Activated naive CD8-positive, alpha-beta T cell treated with anti-CD3 and anti-CD28 coated beads, Interleukin-2, amount 10 ng/mL, durations not matched to agents 7 days and 5 days (primary cell): Measurements from ENCODE around the gene SIDT2. TPM values are rescaled to one million over a fixed set of nuclear protein-coding genes. Genes with fewer than 3 reads are reported as not detected.

ENCODE experiments used
- ATAC-seq: fragments of 150-1000 bp; cut with Tn5 transposase; one replicate; pipeline ENCODE4 v1.10.0; 2021; ENCODE audit warnings: low read depth, moderate library complexity
- POLR2A ChIA-PET: fragments of 350-600 bp; sonication (Branson Sonifier 250); formaldehyde crosslinking; loops from one replicate; lab custom pipeline; 2021; ENCODE audit warnings: antibody characterized with exemption; lab: Charles Lee
- DNase-seq: peaks from one replicate; pipeline ENCODE4 v3.0.0; 2021
- H3K27ac Mint-ChIP-seq: one replicate; pipeline ENCODE4 v1.8.0; 2022; ENCODE audit warnings: mild to moderate bottlenecking, mixed read lengths
- H3K27me3 Mint-ChIP-seq: one replicate; pipeline ENCODE4 v1.8.0; 2022; ENCODE audit warnings: mild to moderate bottlenecking, moderate library complexity, mixed read lengths
- H3K36me3 Mint-ChIP-seq: one replicate; pipeline ENCODE4 v1.8.0; 2021; ENCODE audit warnings: mild to moderate bottlenecking, mixed read lengths
- H3K4me1 Mint-ChIP-seq: one replicate; pipeline ENCODE4 v1.8.0; 2021; ENCODE audit warnings: mixed read lengths
- H3K4me3 Mint-ChIP-seq: one replicate; pipeline ENCODE4 v1.8.0; 2022; ENCODE audit warnings: mild to moderate bottlenecking, moderate library complexity, mixed read lengths
- H3K9me3 Mint-ChIP-seq: one replicate; pipeline ENCODE4 v1.8.0; 2021; ENCODE audit warnings: mixed read lengths
- total RNA-seq, 2 experiments: library from RNA; stranded (reverse); gene quantifications; one replicate each; pipeline ENCODE4 v1.2.3, GENCODE V29; 2021

Gene SIDT2
- total RNA-seq, 2 experiments from 2014 or later: 34.9 to 35.0 TPM

DNA sequence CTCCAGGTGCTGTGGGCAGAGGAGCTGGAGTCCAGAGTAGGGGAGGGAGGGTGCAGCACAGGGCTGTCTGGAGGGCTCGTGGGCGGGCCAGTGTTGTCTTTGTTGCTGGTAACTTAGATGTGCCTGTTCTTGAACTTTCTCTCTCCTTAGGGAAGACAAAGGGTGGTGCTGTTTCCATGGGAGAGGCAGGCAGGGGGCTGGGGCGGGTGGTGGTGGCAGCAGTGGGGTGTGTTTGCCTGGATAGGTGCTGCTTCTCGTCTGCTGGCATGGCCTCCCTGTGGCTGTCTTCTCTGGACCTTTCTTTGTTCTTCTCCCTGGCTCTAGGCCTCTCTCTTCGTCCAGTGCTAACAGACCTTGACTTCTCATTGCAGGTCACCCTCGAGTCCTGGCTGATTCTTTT is 8.5 kb downstream of the SIDT2 start:
- Mint-ChIP-seq H3K36me3 (peaks cover 2% of the 10 kb centered on the region), H3K4me3 (no peak overlapping the region)

GRCh38 chr11:117187428-117187798 is 8.9 kb downstream of the SIDT2 start:
- DNase-seq (peak; percentile 3), ATAC-seq (no peak)
- no peaks in the 10 kb centered on the region for H3K4me1 Mint-ChIP-seq
- no peak overlapping the region for H3K27ac Mint-ChIP-seq
- POLR2A ChIA-PET: no interaction called here
- H3K36me3 Mint-ChIP-seq: peaks cover 2% of the 10 kb centered on the region
- no peak overlapping the region for H3K4me3 Mint-ChIP-seq
- no peaks in the 10 kb centered on the region for H3K27me3 Mint-ChIP-seq
- H3K9me3 Mint-ChIP-seq: no peaks in the 10 kb centered on the region

More for the DNA sequence above, 8.5 kb downstream of the SIDT2 start:
- Mint-ChIP-seq H3K4me1 (no peaks in the 10 kb centered on the region), H3K27me3 (no peaks in the 10 kb centered on the region), H3K27ac (no peak overlapping the region), H3K9me3 (no peaks in the 10 kb centered on the region)
- DNase-seq (peak; percentile 5), ATAC-seq (no peak)
- POLR2A ChIA-PET: no interaction called here

DNA sequence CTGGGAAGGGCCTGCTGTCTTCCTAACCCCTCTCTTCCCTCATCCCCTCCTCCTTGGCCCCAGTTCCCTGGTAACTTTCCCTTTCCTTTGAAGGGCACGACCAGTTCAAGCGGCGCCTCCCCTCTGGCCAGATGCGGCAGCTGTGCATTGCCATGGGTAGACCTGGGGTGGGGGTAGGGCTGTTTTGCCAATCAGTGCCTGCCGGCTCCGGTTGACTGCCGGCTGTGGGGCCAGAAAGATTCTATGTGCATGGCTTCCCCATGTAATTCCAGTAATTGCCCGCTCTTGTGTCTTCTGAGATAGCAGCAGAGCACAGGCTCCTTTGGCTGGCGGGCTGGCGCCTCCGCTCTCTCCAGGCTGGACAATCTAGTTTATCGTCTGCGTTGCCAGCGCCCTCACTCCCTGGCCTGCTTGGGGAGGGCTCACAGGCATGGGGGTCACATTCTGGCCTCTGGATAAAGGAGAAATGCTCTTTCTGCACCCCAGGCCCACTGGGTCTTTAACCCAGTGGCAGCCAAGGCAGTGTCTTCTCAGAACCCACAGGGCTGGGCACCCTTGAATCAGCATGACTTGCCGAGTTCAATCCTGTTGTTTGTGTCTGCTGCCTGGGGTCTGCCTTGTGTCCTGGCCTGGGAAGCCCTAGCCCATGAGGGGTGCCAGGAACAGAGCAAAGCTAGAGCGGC is 9.4 kb downstream of the SIDT2 start:
- no peaks in the 10 kb centered on the region for H3K27me3 Mint-ChIP-seq
- H3K4me3 Mint-ChIP-seq: no peak overlapping the region
- H3K4me1 Mint-ChIP-seq: peaks cover 1% of the 10 kb centered on the region
- ATAC-seq (no peak), DNase-seq (peak; percentile 14)
- peaks cover 2% of the 10 kb centered on the region for H3K36me3 Mint-ChIP-seq
- H3K9me3 Mint-ChIP-seq: no peaks in the 10 kb centered on the region
- no peak overlapping the region for H3K27ac Mint-ChIP-seq
- POLR2A ChIA-PET: interaction anchor here (1.5 kb wide), 1 partner anchor 9 kb away, joined by 6 read pairs; the partner anchor contains the start of gene SIDT2

- no peak overlapping the region for H3K4me3 Mint-ChIP-seq
- H3K9me3 Mint-ChIP-seq: no peaks in the 10 kb centered on the region
- no peak for ATAC-seq
- H3K27me3 Mint-ChIP-seq: no peaks in the 10 kb centered on the region
- POLR2A ChIA-PET: interaction anchor here (0.6 to 1.5 kb wide), 2 partner anchors 9 to 45 kb away, joined by 3 to 6 read pairs; partner anchors contain the start of gene SIDT2
- peaks cover 3% of the 10 kb centered on the region for H3K4me1 Mint-ChIP-seq
- DNase-seq: peak; percentile 16
- H3K36me3 Mint-ChIP-seq: peaks cover 2% of the 10 kb centered on the region
- no peak overlapping the region for H3K27ac Mint-ChIP-seq
Measured at GRCh38 chr11:117188620-117189081, 10.1 kb downstream of the SIDT2 start.

DNA sequence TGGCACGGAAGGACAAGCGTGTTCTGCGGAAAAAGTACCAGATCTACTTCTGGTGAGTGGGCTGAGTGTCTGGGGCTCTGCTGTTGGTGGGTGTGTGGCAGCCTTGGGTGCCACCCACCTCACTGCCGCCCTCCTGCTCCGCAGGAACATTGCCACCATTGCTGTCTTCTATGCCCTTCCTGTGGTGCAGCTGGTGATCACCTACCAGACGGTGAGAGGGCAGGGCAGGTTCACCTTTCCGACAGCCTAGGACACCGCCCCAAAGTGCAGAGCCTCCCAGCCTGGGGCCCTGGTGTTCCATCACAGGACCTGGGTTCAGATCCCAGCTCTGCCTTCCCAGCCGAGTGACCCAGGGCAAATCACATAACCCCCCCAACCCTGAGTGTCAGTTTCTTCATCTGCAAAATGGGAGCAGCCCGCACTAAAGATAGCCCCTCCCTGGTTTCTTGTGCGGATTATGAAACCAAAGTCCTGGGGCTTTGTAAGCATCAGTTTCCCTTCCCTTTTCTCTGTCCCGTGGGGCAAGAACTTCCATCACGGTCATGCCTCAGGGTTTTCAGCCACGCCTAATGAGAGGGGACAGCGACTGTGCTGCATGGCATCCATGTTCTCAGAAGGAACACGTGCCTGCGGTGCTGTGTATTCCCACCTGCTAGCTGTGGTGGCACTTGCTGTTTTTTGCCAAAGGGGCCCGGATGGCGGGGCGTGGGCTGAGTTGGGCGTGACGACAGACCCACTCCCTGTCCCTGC is 10.8 kb downstream of the SIDT2 start:
- no peaks in the 10 kb centered on the region for H3K27me3 Mint-ChIP-seq
- peak; percentile 21 for DNase-seq
- ATAC-seq: no peak
- H3K36me3 Mint-ChIP-seq: peaks cover 2% of the 10 kb centered on the region
- H3K4me1 Mint-ChIP-seq: peaks cover 3% of the 10 kb centered on the region
- POLR2A ChIA-PET: interaction anchor here (0.6 to 1.5 kb wide), 2 partner anchors 10 to 46 kb away, joined by 3 to 6 read pairs; partner anchors contain the start of gene SIDT2
- no peak overlapping the region for H3K4me3 Mint-ChIP-seq
- no peaks in the 10 kb centered on the region for H3K9me3 Mint-ChIP-seq
- no peak overlapping the region for H3K27ac Mint-ChIP-seq

DNA sequence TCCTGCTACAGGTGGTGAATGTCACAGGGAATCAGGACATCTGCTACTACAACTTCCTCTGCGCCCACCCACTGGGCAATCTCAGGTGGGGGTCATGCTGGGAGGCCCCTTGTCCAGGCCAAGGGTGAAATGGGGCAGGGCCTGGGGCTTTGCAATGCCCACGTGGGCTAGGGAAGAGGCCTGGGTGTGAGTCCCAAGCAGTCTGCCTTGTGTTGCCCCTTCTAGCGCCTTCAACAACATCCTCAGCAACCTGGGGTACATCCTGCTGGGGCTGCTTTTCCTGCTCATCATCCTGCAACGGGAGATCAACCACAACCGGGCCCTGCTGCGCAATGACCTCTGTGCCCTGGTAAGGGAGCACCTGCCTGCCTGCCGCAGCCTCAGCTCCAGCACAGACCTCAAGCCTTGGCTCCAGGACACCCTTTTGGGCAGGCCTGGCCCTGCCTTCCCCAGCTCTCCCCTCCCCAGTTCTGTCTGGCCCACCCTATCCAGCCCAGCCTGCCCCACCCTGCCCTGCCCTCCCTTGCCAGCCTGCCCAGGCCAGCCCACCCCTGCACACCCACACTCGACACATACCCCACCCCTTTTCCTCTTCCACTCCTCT is 11.5 kb downstream of the SIDT2 start:
- POLR2A ChIA-PET: interaction anchor here (1.5 kb wide), 1 partner anchor 11 kb away, joined by 6 read pairs; the partner anchor contains the start of gene SIDT2
- peaks cover 2% of the 10 kb centered on the region for H3K36me3 Mint-ChIP-seq
- H3K27me3 Mint-ChIP-seq: no peaks in the 10 kb centered on the region
- peaks cover 3% of the 10 kb centered on the region for H3K4me1 Mint-ChIP-seq
- no peaks in the 10 kb centered on the region for H3K9me3 Mint-ChIP-seq
- H3K27ac Mint-ChIP-seq: no peak overlapping the region
- ATAC-seq (no peak), DNase-seq (peak; percentile 17)
- no peak overlapping the region for H3K4me3 Mint-ChIP-seq

DNA sequence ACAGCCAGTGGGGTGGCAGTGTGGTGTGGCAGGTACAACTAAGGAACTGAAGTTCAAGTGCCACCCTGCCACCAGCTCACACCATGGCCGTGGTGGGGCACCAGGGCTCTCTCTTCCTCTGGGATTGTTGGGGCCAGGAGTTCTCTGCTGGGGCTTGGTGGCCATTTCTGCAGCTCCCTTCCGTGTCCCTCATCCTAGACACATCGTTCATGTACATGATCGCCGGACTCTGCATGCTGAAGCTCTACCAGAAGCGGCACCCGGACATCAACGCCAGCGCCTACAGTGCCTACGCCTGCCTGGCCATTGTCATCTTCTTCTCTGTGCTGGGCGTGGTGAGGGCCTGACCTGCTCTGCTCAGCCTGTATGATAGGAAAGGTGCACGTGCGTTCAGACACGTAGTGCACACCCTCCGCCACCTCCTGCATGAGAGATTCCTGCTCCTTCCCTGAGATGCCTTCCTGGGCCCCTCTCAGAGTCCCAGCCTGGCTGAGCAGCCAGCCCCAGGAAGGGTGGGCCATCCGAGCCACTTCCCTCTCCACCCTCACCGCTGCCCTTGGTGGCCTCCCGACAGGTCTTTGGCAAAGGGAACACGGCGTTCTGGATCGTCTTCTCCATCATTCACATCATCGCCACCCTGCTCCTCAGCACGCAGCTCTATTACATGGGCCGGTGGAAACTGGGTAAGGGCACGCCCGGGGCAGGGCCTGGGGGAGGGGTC is 13.3 kb downstream of the SIDT2 start:
- Mint-ChIP-seq H3K4me3 (no peak overlapping the region), H3K36me3 (peaks cover 4% of the 10 kb centered on the region), H3K27me3 (no peaks in the 10 kb centered on the region), H3K27ac (peak overlapping the region; percentile 48), H3K4me1 (peaks cover 4% of the 10 kb centered on the region), H3K9me3 (no peaks in the 10 kb centered on the region)
- ATAC-seq (no peak), DNase-seq (no peak)
- POLR2A ChIA-PET: interaction anchor here (0.6 to 0.7 kb wide), 2 partner anchors 455 to 1286 kb away, joined by 3 to 4 read pairs; no protein-coding TSS in a partner anchor

- H3K9me3 Mint-ChIP-seq: no peaks in the 10 kb centered on the region
- no peak for ATAC-seq
- H3K4me3 Mint-ChIP-seq: no peak overlapping the region
- H3K4me1 Mint-ChIP-seq: peaks cover 4% of the 10 kb centered on the region
- DNase-seq: no peak
- peaks cover 4% of the 10 kb centered on the region for H3K36me3 Mint-ChIP-seq
- POLR2A ChIA-PET: interaction anchor here (1.7 kb wide), 1 partner anchor 11 kb away, joined by 7 read pairs; no protein-coding TSS in a partner anchor
- H3K27me3 Mint-ChIP-seq: no peaks in the 10 kb centered on the region
- no peak overlapping the region for H3K27ac Mint-ChIP-seq
Measured at GRCh38 chr11:117192401-117192875, 13.9 kb downstream of the SIDT2 start.

GRCh38 chr11:117193130-117194020 is 14.8 kb downstream of the SIDT2 start:
- Mint-ChIP-seq H3K27ac (peak overlapping the region; percentile 2), H3K4me3 (no peak overlapping the region), H3K36me3 (peaks cover 4% of the 10 kb centered on the region), H3K9me3 (no peaks in the 10 kb centered on the region), H3K27me3 (no peaks in the 10 kb centered on the region), H3K4me1 (peaks cover 4% of the 10 kb centered on the region)
- DNase-seq: no peak
- POLR2A ChIA-PET: interaction anchor here (1.7 kb wide), 1 partner anchor 10 kb away, joined by 7 read pairs; no protein-coding TSS in a partner anchor
- ATAC-seq: no peak

DNA sequence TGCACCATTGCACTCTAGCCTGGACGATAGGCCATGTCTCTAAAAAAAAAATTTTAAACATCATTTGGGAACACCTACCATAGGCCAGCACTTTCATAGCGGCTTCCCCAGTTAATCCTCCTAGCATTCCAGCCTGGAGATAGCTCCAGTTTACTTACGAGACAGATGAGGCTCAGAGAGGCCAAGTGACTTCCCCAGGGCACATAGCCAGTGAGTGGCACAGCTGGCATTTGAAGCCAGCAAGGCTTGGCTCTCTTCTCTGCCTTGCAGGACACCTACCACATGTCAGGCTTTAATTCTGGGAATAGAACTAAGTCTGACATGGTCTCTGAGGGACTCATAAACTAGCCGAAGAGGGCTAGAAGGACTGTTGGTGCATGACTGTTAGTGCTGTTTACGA is 15.7 kb downstream of the SIDT2 start:
- POLR2A ChIA-PET: interaction anchor here (1.7 kb wide), 1 partner anchor 9 kb away, joined by 7 read pairs; no protein-coding TSS in a partner anchor
- peaks cover 4% of the 10 kb centered on the region for H3K36me3 Mint-ChIP-seq
- H3K4me3 Mint-ChIP-seq: no peak overlapping the region
- no peaks in the 10 kb centered on the region for H3K27me3 Mint-ChIP-seq
- H3K9me3 Mint-ChIP-seq: no peaks in the 10 kb centered on the region
- H3K27ac Mint-ChIP-seq: no peak overlapping the region
- ATAC-seq: no peak
- DNase-seq: no peak
- H3K4me1 Mint-ChIP-seq: peaks cover 4% of the 10 kb centered on the region

- no peak for DNase-seq
- Mint-ChIP-seq H3K36me3 (peaks cover 4% of the 10 kb centered on the region), H3K27ac (no peak overlapping the region), H3K27me3 (no peaks in the 10 kb centered on the region), H3K4me3 (no peak overlapping the region), H3K4me1 (peaks cover 4% of the 10 kb centered on the region), H3K9me3 (no peaks in the 10 kb centered on the region)
- POLR2A ChIA-PET: no interaction called here
- ATAC-seq: no peak
Measured at GRCh38 chr11:117195258-117195657, 16.7 kb downstream of the SIDT2 start.

GRCh38 chr11:117195761-117196160 is 17.2 kb downstream of the SIDT2 start:
- Mint-ChIP-seq H3K4me1 (peaks cover 4% of the 10 kb centered on the region), H3K27ac (no peak overlapping the region)
- POLR2A ChIA-PET: interaction anchor here (0.6 kb wide), 1 partner anchor 19 kb away, joined by 6 read pairs; no protein-coding TSS in a partner anchor

More at GRCh38 chr11:117195761-117196160, 17.2 kb downstream of the SIDT2 start:
- Mint-ChIP-seq H3K27me3 (no peaks in the 10 kb centered on the region), H3K36me3 (peaks cover 1% of the 10 kb centered on the region), H3K4me3 (no peak overlapping the region), H3K9me3 (no peaks in the 10 kb centered on the region)
- no peak for ATAC-seq
- no peak for DNase-seq
